PFSK-1 (cell line): ENCODE results near the gene PDGFC.
A peak's percentile ranks its signal among the peaks of the same experiment; 100 is the strongest.

Source experiments
- FOXP2 ChIP-seq: optimal IDR thresholded peaks from 2 replicates; pipeline ENCODE3; 2011; ENCODE audit warnings: borderline replicate concordance, control low read depth, inconsistent platforms; ENCODE audit not compliant: insufficient read depth; ENCODE audit errors: extremely low read length, extremely low read depth
- POLR2AphosphoS5 ChIP-seq: IDR thresholded peaks from 2 replicates; pipeline ENCODE4 v1.6.1; 2012; ENCODE audit warnings: low read depth, mild to moderate bottlenecking, control low read depth, low read length, moderate library complexity
- REST ChIP-seq, 2 experiments: IDR thresholded peaks; 2 replicates each; pipeline versions ENCODE4 v1.6.1 to v1.8.0; 2011 to 2012; ENCODE audit warnings: low read depth in 2 of 2, low read length in 2 of 2, control low read depth in 1 of 2, inconsistent platforms in 1 of 2, mild to moderate bottlenecking in 1 of 2, moderate library complexity in 1 of 2; ENCODE audit not compliant: insufficient read depth in 1 of 2
- SIN3A ChIP-seq: IDR thresholded peaks from 2 replicates; pipeline ENCODE4 v1.6.1; 2012; ENCODE audit warnings: mild to moderate bottlenecking, low read length, moderate library complexity, borderline replicate concordance; ENCODE audit not compliant: insufficient read depth
- TAF1 ChIP-seq: IDR thresholded peaks from 2 replicates; pipeline ENCODE4 v1.6.1; 2012; ENCODE audit warnings: low read length, control low read depth, borderline replicate concordance; ENCODE audit not compliant: insufficient read depth

The PDGFC gene

GRCh38 chr4:156764145-156764544, 207.5 kb downstream of the PDGFC start:
- TF ChIP-seq POLR2AphosphoS5: no peak
- TF ChIP-seq FOXP2: no peak
- TF ChIP-seq REST (IDR thresholded peaks at IDR 0.05; ENCODE audit: insufficient read depth in 1 of 2, low read depth in 2 of 2, low read length in 2 of 2): no peak
- TF ChIP-seq SIN3A: no peak
- TF ChIP-seq TAF1: no peak

DNA sequence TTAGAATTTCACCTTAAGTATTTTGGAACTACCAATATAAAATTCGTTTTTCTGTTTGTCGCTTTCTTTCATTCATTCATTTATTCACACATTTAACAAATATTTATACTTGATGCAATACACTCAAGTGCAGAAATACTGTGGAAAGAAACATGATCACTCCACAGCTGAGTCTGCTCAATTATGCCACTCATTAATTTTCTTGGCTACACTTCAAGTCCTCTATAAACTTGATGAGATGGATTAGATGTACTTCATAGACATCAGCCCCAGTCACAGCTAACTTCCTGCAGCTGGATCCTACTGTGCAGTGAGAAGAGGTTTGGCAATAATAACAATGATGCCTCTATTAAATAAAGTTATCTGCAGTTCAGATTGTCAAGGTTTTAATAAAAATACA, 208.1 kb downstream of the PDGFC start:
- TF ChIP-seq POLR2AphosphoS5 (peak; percentile 28; the same call in 1 of the 2 replicates), FOXP2 (no peak), SIN3A (0 out of 2 replicates have a peak, but pooled peaks have one; percentile 19), TAF1 (no peak), REST (IDR thresholded peaks at IDR 0.05; ENCODE audit: insufficient read depth in 1 of 2, low read depth in 2 of 2, low read length in 2 of 2) (peak in 1 of 2 experiments; percentile 43; a peak in 1 of 4 replicates)

GRCh38 chr4:156762851-156763250, 208.7 kb downstream of the PDGFC start:
- TF ChIP-seq POLR2AphosphoS5: no peak
- TF ChIP-seq FOXP2: peak; percentile 59
- TF ChIP-seq SIN3A: no peak

GRCh38 chr4:156756118-156756517, 215.5 kb downstream of the PDGFC start:
- no peak for TF ChIP-seq REST (IDR thresholded peaks at IDR 0.05; ENCODE audit: insufficient read depth in 1 of 2, low read depth in 2 of 2, low read length in 2 of 2)

DNA sequence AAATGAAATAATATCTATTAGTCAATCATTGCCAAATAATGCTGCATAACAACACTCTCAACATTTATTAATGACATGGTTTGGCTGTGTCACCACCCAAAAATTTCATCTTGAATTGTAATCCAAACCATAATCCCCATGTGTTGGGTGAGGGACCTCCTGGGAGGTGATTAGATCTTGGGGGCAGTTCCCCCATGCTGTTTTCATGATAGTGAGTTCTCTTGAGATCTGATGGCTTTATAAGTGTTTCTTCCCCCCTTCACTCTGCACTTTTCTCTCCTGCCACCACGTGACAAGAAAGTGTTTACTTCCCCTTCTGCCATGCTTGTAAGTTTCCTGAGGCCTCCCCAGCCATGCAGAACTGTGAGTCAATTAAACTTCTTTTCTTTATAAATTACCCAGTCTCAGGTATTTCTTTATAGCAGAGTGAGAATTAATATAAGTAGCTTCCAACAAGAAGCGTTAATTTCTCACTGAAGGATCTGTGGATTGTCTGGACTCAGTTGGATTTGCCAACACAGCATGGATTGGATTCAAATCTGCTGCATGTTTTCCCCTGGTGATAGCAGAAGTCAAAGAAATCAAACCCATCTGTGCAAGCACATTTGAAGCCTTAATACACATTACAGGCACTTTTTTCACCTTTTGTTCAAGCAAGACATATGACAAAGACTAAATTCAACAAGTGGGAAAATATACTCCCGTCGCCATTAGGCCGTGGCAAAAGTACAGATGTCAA, 216.6 kb downstream of the PDGFC start:
- no peak for TF ChIP-seq POLR2AphosphoS5
- no peak for TF ChIP-seq SIN3A
- TF ChIP-seq TAF1: no peak
- TF ChIP-seq FOXP2: no peak
- no peak for TF ChIP-seq REST (IDR thresholded peaks at IDR 0.05; ENCODE audit: insufficient read depth in 1 of 2, low read depth in 2 of 2, low read length in 2 of 2)
